Measurements from ENCODE around the gene CREBRF. TPM values are rescaled to one million over a fixed set of nuclear protein-coding genes. Genes with fewer than 3 reads are reported as not detected.
"Not testable (repeated sequence)": the region's sequence is repeated elsewhere in the genome, so short reads cannot be mapped to it uniquely, and the experiment has no call there.

Gene CREBRF
- total RNA-seq, 4 donors from 2014 or later: 19.7 to 40.1 (median 35.2) TPM

- Histone ChIP-seq H3K4me3 (no peak overlapping the region), H3K36me3 (no peaks in the 10 kb centered on the region), H3K4me1 (no peaks in the 10 kb centered on the region), H3K27ac (no peak overlapping the region), H3K27me3 (no peaks in the 10 kb centered on the region), H3K9me3 (no peaks in the 10 kb centered on the region)
- no peak for DNase-seq
- intact Hi-C loops (cut with DNase I; ENCODE audit: low total_unique reads): no loop called here
- no peak for TF ChIP-seq POLR2A (IDR thresholded peaks at IDR 0.05)
- TF ChIP-seq, protein P1, sequence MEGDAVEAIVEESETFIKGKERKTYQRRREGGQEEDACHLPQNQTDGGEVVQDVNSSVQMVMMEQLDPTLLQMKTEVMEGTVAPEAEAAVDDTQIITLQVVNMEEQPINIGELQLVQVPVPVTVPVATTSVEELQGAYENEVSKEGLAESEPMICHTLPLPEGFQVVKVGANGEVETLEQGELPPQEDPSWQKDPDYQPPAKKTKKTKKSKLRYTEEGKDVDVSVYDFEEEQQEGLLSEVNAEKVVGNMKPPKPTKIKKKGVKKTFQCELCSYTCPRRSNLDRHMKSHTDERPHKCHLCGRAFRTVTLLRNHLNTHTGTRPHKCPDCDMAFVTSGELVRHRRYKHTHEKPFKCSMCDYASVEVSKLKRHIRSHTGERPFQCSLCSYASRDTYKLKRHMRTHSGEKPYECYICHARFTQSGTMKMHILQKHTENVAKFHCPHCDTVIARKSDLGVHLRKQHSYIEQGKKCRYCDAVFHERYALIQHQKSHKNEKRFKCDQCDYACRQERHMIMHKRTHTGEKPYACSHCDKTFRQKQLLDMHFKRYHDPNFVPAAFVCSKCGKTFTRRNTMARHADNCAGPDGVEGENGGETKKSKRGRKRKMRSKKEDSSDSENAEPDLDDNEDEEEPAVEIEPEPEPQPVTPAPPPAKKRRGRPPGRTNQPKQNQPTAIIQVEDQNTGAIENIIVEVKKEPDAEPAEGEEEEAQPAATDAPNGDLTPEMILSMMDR (IDR thresholded peaks at IDR 0.05): no peak
These were observed 10.7 kb upstream of the CREBRF start for GRCh38 chr5:173045474-173045873.

- intact Hi-C loops (cut with DNase I; ENCODE audit: low total_unique reads); H3K27me3 ChIP-seq; H3K27ac ChIP-seq: not testable (repeated sequence)
These were observed 8.9 kb upstream of the CREBRF start for GRCh38 chr5:173047096-173047837.

DNA sequence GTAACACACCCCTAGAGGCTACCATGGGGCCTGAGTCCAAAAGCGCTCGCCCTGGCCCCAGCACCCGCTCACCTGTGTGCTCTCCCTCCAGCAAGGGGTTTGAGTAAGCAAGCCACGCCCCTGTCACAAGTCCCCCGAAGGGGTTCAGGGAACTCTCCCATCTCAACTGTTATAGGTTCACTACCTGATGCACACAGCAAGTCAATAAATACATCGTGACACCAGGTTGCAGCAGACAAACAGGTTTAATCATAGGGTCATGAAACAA is 8.4 kb upstream of the CREBRF start:
- TF ChIP-seq, protein P1 (IDR thresholded peaks at IDR 0.05): no peak
- TF ChIP-seq POLR2A (IDR thresholded peaks at IDR 0.05): no peak
- DNase-seq: no peak
- intact Hi-C loops (cut with DNase I; ENCODE audit: low total_unique reads): no loop called here
- H3K4me3 ChIP-seq: no peak overlapping the region
- no peaks in the 10 kb centered on the region for H3K36me3 ChIP-seq
- H3K27ac ChIP-seq: no peak overlapping the region
- H3K4me1 ChIP-seq: no peaks in the 10 kb centered on the region
- H3K9me3 ChIP-seq: no peaks in the 10 kb centered on the region
- H3K27me3 ChIP-seq: no peaks in the 10 kb centered on the region

More at GRCh38 chr5:173047096-173047837, 8.9 kb upstream of the CREBRF start:
- not testable (repeated sequence) for H3K4me1 ChIP-seq, H3K36me3 ChIP-seq, DNase-seq, H3K4me3 ChIP-seq, H3K9me3 ChIP-seq

GRCh38 chr5:173050791-173051190 is 5.4 kb upstream of the CREBRF start:
- intact Hi-C loops (cut with DNase I; ENCODE audit: low total_unique reads): loop anchor here (10.0 kb wide), 1 partner anchor 66 kb away; the partner anchor contains the start of gene ATP6V0E1
- H3K27me3 ChIP-seq: no peaks in the 10 kb centered on the region
- no peaks in the 10 kb centered on the region for H3K4me1 ChIP-seq

GRCh38 chr5:173051746-173052145 is 4.4 kb upstream of the CREBRF start:
- Histone ChIP-seq H3K4me3 (no peak overlapping the region), H3K9me3 (no peaks in the 10 kb centered on the region), H3K27me3 (no peaks in the 10 kb centered on the region), H3K4me1 (no peaks in the 10 kb centered on the region), H3K27ac (no peak overlapping the region), H3K36me3 (no peaks in the 10 kb centered on the region)
- TF ChIP-seq, protein P1 (IDR thresholded peaks at IDR 0.05): no peak
- no peak for TF ChIP-seq POLR2A (IDR thresholded peaks at IDR 0.05)
- DNase-seq: no peak
- intact Hi-C loops (cut with DNase I; ENCODE audit: low total_unique reads): loop anchor here (10.0 kb wide), 1 partner anchor 67 kb away; the partner anchor contains the start of gene ATP6V0E1

More at GRCh38 chr5:173050791-173051190, 5.4 kb upstream of the CREBRF start:
- Histone ChIP-seq H3K36me3 (no peaks in the 10 kb centered on the region), H3K27ac (no peak overlapping the region), H3K4me3 (no peak overlapping the region), H3K9me3 (no peaks in the 10 kb centered on the region)
- no peak for DNase-seq
- no peak for TF ChIP-seq POLR2A (IDR thresholded peaks at IDR 0.05)
- TF ChIP-seq, protein P1 (IDR thresholded peaks at IDR 0.05): no peak
